ENCODE results near the gene MAP3K4. TPM values are rescaled to one million over a fixed set of nuclear protein-coding genes. Genes with fewer than 3 reads are reported as not detected.
A peak's percentile ranks its signal among the peaks of the same experiment; 100 is the strongest.
"Not testable (repeated sequence)": the region's sequence is repeated elsewhere in the genome, so short reads cannot be mapped to it uniquely, and the experiment has no call there.

Gene MAP3K4
- total RNA-seq, 1 donor from 2014 or later, result 47.7 TPM

DNA sequence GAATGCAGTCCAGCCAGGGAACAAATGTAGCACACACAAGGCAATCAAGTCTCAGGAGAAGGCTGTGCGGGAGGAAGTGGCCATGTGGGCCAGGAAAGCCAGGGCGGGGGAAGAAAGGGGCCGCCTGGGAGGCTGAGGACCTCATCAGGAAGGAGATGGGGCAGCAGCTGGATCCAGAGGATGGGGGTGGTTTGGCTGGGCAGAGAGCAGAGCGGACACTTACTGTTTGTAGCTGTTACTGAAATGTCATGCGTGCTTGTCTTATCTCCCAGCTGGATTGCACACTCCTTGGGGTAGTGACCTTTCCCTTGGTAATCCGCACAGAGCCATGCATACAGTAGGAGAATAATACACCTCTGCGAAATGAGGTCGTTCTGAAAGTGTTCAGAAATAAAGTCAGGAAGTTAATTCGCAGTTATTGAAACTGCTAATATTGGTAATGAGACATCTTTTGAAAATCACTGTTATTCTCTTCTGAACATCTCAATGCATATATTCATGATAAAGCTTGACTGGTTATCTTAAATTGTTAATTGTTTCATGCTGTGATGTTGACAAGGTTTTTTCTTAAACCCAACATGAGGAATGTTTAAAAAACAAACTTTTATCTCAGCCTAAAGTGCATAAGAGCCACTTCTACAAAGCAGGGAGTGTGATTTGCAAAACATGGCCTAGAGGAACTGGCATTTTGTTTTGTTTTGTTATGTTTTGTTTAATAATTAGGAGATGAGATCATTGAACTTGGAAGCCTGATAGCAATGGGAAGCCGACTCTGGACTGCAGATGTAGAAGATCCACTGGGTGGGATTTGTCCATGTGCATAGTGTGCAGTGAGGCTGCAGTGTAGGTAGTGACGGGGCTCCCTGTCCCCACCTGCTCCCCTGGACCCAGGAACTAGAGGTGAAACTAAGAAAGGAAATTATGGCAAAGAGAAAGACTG, 18.0 kb upstream of the MAP3K4 start:
- intact Hi-C loops (cut with DNase I), result no loop called here
- ATAC-seq, result peak; percentile 57

DNA sequence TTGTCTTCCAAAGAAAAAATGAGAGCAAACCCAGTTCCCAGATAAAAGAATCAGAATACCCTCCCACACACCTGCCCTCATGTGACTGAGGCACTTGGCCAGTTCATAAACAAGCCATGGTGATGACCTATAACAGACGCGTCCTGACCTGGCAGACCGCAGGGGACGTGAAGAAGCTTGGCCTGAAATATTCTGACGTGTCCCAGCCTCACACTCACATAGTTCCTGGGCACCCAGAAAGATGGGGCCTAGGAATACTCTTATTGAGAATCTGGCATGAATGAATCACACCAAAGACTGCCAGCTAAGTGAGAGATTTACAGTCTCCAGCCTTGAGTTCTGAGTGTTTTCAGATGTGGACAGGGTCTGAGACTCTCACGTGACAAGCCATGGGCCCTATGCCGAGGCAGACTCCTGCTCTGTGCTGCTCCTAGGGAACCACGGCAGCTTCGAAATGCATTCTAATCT, 17.2 kb upstream of the MAP3K4 start:
- intact Hi-C loops (cut with DNase I), result no loop called here
- Histone ChIP-seq H3K4me1 (peaks cover 4% of the 10 kb centered on the region), H3K9me3 (no peaks in the 10 kb centered on the region), H3K36me3 (no peaks in the 10 kb centered on the region), H3K27me3 (no peaks in the 10 kb centered on the region), H3K4me3 (no peak overlapping the region), H3K27ac (peak overlapping the region; percentile 59)
- no peak for DNase-seq
- TF ChIP-seq, protein P1, sequence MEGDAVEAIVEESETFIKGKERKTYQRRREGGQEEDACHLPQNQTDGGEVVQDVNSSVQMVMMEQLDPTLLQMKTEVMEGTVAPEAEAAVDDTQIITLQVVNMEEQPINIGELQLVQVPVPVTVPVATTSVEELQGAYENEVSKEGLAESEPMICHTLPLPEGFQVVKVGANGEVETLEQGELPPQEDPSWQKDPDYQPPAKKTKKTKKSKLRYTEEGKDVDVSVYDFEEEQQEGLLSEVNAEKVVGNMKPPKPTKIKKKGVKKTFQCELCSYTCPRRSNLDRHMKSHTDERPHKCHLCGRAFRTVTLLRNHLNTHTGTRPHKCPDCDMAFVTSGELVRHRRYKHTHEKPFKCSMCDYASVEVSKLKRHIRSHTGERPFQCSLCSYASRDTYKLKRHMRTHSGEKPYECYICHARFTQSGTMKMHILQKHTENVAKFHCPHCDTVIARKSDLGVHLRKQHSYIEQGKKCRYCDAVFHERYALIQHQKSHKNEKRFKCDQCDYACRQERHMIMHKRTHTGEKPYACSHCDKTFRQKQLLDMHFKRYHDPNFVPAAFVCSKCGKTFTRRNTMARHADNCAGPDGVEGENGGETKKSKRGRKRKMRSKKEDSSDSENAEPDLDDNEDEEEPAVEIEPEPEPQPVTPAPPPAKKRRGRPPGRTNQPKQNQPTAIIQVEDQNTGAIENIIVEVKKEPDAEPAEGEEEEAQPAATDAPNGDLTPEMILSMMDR (IDR thresholded peaks at IDR 0.05), result no peak
- ATAC-seq, result peak; percentile 46

More for the DNA sequence above, 18.0 kb upstream of the MAP3K4 start:
- TF ChIP-seq, protein P1 (IDR thresholded peaks at IDR 0.05), result no peak
- no peak overlapping the region for H3K4me3 ChIP-seq
- no peaks in the 10 kb centered on the region for H3K36me3 ChIP-seq
- no peaks in the 10 kb centered on the region for H3K27me3 ChIP-seq
- peak overlapping the region; percentile 59 for H3K27ac ChIP-seq
- H3K4me1 ChIP-seq, result peaks cover 4% of the 10 kb centered on the region
- no peaks in the 10 kb centered on the region for H3K9me3 ChIP-seq
- no peak for DNase-seq

DNA sequence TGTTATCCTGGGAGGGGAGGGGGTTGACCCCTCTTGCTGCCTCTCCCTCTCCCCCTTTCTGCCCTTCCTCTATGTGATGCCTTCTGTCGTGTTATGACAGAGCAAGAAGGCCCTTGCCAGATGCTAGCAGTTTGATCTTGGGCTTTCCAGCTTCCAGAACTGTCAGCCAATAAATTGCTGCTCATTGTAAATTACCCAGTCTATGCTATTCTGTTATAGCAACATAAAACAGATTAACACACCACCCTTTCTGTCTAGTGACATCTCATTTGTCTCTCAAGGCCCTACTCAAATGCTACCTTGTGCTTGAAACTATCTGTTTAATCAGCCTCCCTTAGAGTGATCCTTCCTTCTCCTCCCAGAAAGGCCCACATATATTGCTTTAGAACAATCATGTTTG, 16.4 kb upstream of the MAP3K4 start:
- no peak overlapping the region for H3K4me3 ChIP-seq
- peaks cover 4% of the 10 kb centered on the region for H3K4me1 ChIP-seq
- no peaks in the 10 kb centered on the region for H3K36me3 ChIP-seq
- no peak for ATAC-seq
- TF ChIP-seq, protein P1 (IDR thresholded peaks at IDR 0.05), result no peak
- no peaks in the 10 kb centered on the region for H3K27me3 ChIP-seq
- H3K27ac ChIP-seq, result no peak overlapping the region
- H3K9me3 ChIP-seq, result no peaks in the 10 kb centered on the region
- DNase-seq, result no peak
- intact Hi-C loops (cut with DNase I), result no loop called here

DNA sequence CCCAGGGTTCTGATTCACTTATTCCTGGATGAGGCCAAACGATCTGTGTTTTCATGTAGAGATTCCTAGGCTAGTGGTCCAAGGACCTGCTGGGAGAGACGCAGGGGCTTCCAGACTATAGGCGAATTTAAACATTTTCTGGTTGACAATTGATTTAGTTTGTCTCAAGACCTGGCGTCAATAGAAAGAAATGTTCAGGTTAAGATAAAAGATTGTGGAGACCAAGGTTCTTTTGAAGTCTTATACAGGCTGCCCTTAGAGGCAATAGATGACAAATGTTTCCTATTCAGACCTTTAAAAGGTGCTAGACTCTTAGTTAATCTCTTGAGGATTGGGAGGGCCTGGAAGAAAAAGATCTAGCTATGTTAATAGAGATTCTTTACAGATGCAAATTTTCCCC, 15.6 kb upstream of the MAP3K4 start:
- ATAC-seq; intact Hi-C loops (cut with DNase I); H3K4me3 ChIP-seq: not testable (repeated sequence)

DNA sequence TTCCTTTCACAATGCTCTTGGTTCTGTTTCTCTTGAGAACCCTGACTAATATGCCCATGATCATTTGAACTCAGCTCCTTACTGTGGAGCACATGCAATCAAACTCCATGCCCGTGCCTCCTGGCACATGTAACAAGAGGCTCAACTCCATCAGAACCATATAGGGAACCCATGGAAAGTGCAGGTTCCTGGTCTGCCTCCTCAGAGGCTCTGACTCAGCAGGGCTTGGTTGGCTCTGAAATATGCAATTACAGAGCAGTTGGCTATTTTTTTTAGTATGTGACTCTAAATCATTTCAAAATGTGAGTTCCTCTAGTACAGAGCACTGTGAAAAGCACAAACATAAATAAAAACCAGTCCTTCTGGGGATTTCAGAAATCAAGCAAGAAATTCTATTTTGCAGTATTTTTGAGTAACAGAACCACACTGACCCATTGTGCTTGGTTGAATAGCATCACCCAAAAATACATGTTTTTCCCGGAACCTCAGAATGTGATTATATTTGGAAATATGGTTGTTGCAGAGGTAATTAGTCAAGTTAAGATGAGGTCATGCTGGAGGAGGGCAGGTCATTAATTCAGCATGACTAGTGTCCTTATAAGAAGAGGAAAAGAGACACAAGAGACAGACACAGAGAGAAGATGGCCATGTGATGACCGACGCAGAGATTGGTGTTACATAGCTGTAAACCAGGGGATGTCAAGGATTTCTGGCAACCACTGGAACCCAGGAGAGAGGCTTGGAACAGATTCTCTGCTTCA, 13.2 kb upstream of the MAP3K4 start:
- TF ChIP-seq, protein P1 (IDR thresholded peaks at IDR 0.05), result no peak
- H3K27me3 ChIP-seq, result no peaks in the 10 kb centered on the region
- intact Hi-C loops (cut with DNase I), result no loop called here
- H3K27ac ChIP-seq, result no peak overlapping the region
- no peak for DNase-seq
- ATAC-seq, result no peak
- no peaks in the 10 kb centered on the region for H3K9me3 ChIP-seq
- peaks cover 4% of the 10 kb centered on the region for H3K4me1 ChIP-seq
- H3K36me3 ChIP-seq, result no peaks in the 10 kb centered on the region
- no peak overlapping the region for H3K4me3 ChIP-seq

More for the DNA sequence above, 15.6 kb upstream of the MAP3K4 start:
- not testable (repeated sequence) for H3K4me1 ChIP-seq, H3K27ac ChIP-seq, H3K27me3 ChIP-seq, H3K36me3 ChIP-seq, DNase-seq, H3K9me3 ChIP-seq

All from upper lobe of right lung (tissue), 1 donor.